Esophagus squamous epithelium (tissue), 4 donors: Measurements from ENCODE around the gene LILRB2.

ENCODE experiments used
- CTCF ChIP-seq, 6 experiments: fragments of 450-650 bp in 4 of 6; fragments of 200-600 bp in 2 of 6; sonication (generic) in 2 of 6; IDR thresholded peaks; one replicate each; pipeline ENCODE4 v1.5.1; 2016 to 2019; ENCODE audit warnings: antibody characterized with exemption in 6 of 6, mild to moderate bottlenecking in 4 of 6, moderate library complexity in 4 of 6
- POLR2A ChIP-seq, 4 donors: fragments of 450-650 bp; IDR thresholded peaks; one replicate each; pipeline ENCODE4 v1.6.1; 2017; ENCODE audit warnings: antibody characterized with exemption in 4 of 4, mild to moderate bottlenecking in 4 of 4, moderate library complexity in 3 of 4

- no peak for TF ChIP-seq CTCF (IDR thresholded peaks at IDR 0.05)
- TF ChIP-seq POLR2A (IDR thresholded peaks at IDR 0.05) = no peak
Measured at GRCh38 chr19:54312011-54312410, 31.1 kb upstream of the LILRB2 start.
